ENCODE results near the gene STUM. TPM values are rescaled to one million over a fixed set of nuclear protein-coding genes. Genes with fewer than 3 reads are reported as not detected.

Gene STUM
- polyA plus RNA-seq, 1 of the 3 experiments (the other 2 are of a cell fraction), result not detected

DNA sequence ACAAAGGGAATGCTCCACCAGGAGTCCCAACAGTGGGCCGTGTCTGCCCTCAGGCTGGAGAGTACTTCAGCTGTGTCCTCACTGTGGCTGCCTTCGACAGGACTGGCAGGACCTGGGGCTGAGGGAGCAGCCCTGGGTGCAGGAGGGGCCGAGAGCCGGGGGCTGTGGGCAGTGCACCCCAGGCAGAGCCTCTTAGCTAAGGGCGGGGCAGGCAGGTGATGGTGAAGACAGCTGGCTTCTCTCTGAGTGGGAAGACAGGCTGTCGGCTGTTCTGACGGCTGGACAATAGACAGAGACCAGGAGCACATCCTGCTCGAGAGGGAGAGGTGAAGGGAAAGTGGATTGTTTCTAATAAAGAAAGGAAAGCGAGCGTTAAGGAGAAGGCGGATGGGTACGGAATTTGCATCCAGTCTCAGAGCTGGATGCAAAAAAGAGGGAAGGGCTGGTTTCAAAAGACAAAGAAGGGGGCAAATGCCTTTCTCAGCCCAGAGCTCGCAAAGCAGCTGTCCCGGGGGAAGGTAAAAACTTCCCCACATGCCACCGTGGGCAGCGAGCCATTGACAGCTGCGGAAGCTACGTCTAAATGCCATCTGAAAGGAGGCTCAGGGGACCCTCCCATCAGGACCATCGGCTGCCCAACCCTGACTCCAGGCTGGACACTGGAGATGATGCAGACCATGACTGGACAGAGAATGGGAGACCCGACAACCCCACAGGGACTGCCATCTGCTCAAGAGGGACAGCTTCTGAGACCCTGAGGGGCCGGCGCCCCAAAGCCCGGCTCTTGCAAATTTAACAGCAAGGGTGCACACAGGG lies 92.0 kb downstream of the STUM start:
- TF ChIP-seq, protein P1, sequence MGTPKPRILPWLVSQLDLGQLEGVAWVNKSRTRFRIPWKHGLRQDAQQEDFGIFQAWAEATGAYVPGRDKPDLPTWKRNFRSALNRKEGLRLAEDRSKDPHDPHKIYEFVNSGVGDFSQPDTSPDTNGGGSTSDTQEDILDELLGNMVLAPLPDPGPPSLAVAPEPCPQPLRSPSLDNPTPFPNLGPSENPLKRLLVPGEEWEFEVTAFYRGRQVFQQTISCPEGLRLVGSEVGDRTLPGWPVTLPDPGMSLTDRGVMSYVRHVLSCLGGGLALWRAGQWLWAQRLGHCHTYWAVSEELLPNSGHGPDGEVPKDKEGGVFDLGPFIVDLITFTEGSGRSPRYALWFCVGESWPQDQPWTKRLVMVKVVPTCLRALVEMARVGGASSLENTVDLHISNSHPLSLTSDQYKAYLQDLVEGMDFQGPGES (IDR thresholded peaks at IDR 0.05; ENCODE audit: low read depth, low read length), result no peak
- TF ChIP-seq, protein P2, sequence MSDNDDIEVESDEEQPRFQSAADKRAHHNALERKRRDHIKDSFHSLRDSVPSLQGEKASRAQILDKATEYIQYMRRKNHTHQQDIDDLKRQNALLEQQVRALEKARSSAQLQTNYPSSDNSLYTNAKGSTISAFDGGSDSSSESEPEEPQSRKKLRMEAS (IDR thresholded peaks at IDR 0.05; ENCODE audit: low read depth), result no peak
- TF ChIP-seq, protein P3, sequence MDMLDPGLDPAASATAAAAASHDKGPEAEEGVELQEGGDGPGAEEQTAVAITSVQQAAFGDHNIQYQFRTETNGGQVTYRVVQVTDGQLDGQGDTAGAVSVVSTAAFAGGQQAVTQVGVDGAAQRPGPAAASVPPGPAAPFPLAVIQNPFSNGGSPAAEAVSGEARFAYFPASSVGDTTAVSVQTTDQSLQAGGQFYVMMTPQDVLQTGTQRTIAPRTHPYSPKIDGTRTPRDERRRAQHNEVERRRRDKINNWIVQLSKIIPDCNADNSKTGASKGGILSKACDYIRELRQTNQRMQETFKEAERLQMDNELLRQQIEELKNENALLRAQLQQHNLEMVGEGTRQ (IDR thresholded peaks at IDR 0.05; ENCODE audit: borderline replicate concordance, low read depth, low read length), result no peak
- TF ChIP-seq MXI1 (IDR thresholded peaks at IDR 0.05; ENCODE audit: low read depth, low read length), result no peak
- TF ChIP-seq YY1 (IDR thresholded peaks at IDR 0.05; ENCODE audit: low read depth), result no peak
- no peak for TF ChIP-seq TEAD4 (IDR thresholded peaks at IDR 0.05; ENCODE audit: borderline replicate concordance, insufficient read depth)
- TF ChIP-seq EP300 (IDR thresholded peaks at IDR 0.05; ENCODE audit: borderline replicate concordance in 1 of 2, low read depth in 1 of 2, low read length in 1 of 2), result no peak
- TF ChIP-seq NRF1 (IDR thresholded peaks at IDR 0.05; ENCODE audit: low read depth, low read length), result no peak
- no peak for TF ChIP-seq NFIC (IDR thresholded peaks at IDR 0.05; ENCODE audit: borderline replicate concordance)
- TF ChIP-seq, protein P4, sequence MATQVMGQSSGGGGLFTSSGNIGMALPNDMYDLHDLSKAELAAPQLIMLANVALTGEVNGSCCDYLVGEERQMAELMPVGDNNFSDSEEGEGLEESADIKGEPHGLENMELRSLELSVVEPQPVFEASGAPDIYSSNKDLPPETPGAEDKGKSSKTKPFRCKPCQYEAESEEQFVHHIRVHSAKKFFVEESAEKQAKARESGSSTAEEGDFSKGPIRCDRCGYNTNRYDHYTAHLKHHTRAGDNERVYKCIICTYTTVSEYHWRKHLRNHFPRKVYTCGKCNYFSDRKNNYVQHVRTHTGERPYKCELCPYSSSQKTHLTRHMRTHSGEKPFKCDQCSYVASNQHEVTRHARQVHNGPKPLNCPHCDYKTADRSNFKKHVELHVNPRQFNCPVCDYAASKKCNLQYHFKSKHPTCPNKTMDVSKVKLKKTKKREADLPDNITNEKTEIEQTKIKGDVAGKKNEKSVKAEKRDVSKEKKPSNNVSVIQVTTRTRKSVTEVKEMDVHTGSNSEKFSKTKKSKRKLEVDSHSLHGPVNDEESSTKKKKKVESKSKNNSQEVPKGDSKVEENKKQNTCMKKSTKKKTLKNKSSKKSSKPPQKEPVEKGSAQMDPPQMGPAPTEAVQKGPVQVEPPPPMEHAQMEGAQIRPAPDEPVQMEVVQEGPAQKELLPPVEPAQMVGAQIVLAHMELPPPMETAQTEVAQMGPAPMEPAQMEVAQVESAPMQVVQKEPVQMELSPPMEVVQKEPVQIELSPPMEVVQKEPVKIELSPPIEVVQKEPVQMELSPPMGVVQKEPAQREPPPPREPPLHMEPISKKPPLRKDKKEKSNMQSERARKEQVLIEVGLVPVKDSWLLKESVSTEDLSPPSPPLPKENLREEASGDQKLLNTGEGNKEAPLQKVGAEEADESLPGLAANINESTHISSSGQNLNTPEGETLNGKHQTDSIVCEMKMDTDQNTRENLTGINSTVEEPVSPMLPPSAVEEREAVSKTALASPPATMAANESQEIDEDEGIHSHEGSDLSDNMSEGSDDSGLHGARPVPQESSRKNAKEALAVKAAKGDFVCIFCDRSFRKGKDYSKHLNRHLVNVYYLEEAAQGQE (IDR thresholded peaks at IDR 0.05; ENCODE audit: low read depth, low read length), result no peak
- no peak for TF ChIP-seq POLR2AphosphoS5 (IDR thresholded peaks at IDR 0.05; ENCODE audit: low read depth, low read length)
- TF ChIP-seq TAF1 (IDR thresholded peaks at IDR 0.05; ENCODE audit: borderline replicate concordance, low read depth, low read length), result no peak
- TF ChIP-seq GABPA (IDR thresholded peaks at IDR 0.05; ENCODE audit: low read depth), result no peak
- TF ChIP-seq SMC3 (IDR thresholded peaks at IDR 0.05; ENCODE audit: low read depth, low read length), result no peak
- no peak for TF ChIP-seq CHD2 (IDR thresholded peaks at IDR 0.05; ENCODE audit: low read length, partially characterized antibody)
- no peak for TF ChIP-seq EZH2phosphoT487 (IDR thresholded peaks at IDR 0.05; ENCODE audit: borderline replicate concordance, low read depth)
- TF ChIP-seq, protein P5, sequence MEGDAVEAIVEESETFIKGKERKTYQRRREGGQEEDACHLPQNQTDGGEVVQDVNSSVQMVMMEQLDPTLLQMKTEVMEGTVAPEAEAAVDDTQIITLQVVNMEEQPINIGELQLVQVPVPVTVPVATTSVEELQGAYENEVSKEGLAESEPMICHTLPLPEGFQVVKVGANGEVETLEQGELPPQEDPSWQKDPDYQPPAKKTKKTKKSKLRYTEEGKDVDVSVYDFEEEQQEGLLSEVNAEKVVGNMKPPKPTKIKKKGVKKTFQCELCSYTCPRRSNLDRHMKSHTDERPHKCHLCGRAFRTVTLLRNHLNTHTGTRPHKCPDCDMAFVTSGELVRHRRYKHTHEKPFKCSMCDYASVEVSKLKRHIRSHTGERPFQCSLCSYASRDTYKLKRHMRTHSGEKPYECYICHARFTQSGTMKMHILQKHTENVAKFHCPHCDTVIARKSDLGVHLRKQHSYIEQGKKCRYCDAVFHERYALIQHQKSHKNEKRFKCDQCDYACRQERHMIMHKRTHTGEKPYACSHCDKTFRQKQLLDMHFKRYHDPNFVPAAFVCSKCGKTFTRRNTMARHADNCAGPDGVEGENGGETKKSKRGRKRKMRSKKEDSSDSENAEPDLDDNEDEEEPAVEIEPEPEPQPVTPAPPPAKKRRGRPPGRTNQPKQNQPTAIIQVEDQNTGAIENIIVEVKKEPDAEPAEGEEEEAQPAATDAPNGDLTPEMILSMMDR (IDR thresholded peaks at IDR 0.05), result no peak
- no peak for TF ChIP-seq RXRA (IDR thresholded peaks at IDR 0.05; ENCODE audit: borderline replicate concordance, low read depth)
- H3F3A ChIP-seq (replicated peaks; ENCODE audit: insufficient read depth), result no peaks in the 10 kb centered on the region
- H3K36me3 ChIP-seq (replicated peaks in 1 of 2; ENCODE audit: control insufficient read depth in 1 of 2, insufficient read depth in 2 of 2, low read length in 1 of 2), result no peaks in the 10 kb centered on the region
- no peak overlapping the region for H3K4me3 ChIP-seq (ENCODE audit: low read depth in 2 of 2, low read length in 1 of 2)
- no peaks in the 10 kb centered on the region for H3K9me3 ChIP-seq
- 86% methylated on average over 18 of the region's 23 CpGs for WGBS (ENCODE audit: low lambda C conversion rate)
- no peaks in the 10 kb centered on the region for H3K9me2 ChIP-seq
- H4K20me1 ChIP-seq (ENCODE audit: insufficient read depth), result no peaks in the 10 kb centered on the region
- no peaks in the 10 kb centered on the region for H3K27me3 ChIP-seq (ENCODE audit: insufficient read depth)
- H3K4me1 ChIP-seq (ENCODE audit: control insufficient read depth in 1 of 2, insufficient read depth in 2 of 2, low read depth in 1 of 2, low read length in 1 of 2), result peaks cover 0 to 5% of the 10 kb centered on the region in 2 experiments; a peak in 1 of 4 replicates
- H3K27ac ChIP-seq (ENCODE audit: low read depth in 2 of 2, low read length in 1 of 2), result no peak overlapping the region
- no peak overlapping the region for H3K4me2 ChIP-seq
- ChIA-PET POLR2A (interaction anchor here (0.6 kb wide), 1 partner anchor 193 kb away, joined by 11 read pairs; no protein-coding TSS in a partner anchor), CTCF (interaction anchor here (1.0 to 2.3 kb wide), 6 partner anchors 8 to 216 kb away, joined by 3 to 18 read pairs (median 8); no protein-coding TSS in a partner anchor)
- H3K9ac ChIP-seq, result no peak overlapping the region
- H2AFZ ChIP-seq (ENCODE audit: low read depth), result no peak overlapping the region
- no peak for DNase-seq
- no peaks in the 10 kb centered on the region for H3K79me2 ChIP-seq (ENCODE audit: insufficient read depth)
